NT2/D1 (cell line): ENCODE data around the gene CLDN20.

Experiments
- YY1 ChIP-seq: IDR thresholded peaks from 2 replicates; pipeline ENCODE4 v1.6.1; 2011; ENCODE audit not compliant: insufficient read length, insufficient read depth
- ZNF274 ChIP-seq: IDR thresholded peaks from 2 replicates; pipeline ENCODE4 v1.6.1; 2011; ENCODE audit warnings: mild to moderate bottlenecking, low read depth, low read length

GRCh38 chr6:155244434-155244833, 19.4 kb upstream of the CLDN20 start:
- TF ChIP-seq YY1, result no peak
- TF ChIP-seq ZNF274, result no peak
